ENCODE measurements around the gene PITPNM2.
A peak's percentile ranks its signal among the peaks of the same experiment; 100 is the strongest.

The PITPNM2 gene

DNA sequence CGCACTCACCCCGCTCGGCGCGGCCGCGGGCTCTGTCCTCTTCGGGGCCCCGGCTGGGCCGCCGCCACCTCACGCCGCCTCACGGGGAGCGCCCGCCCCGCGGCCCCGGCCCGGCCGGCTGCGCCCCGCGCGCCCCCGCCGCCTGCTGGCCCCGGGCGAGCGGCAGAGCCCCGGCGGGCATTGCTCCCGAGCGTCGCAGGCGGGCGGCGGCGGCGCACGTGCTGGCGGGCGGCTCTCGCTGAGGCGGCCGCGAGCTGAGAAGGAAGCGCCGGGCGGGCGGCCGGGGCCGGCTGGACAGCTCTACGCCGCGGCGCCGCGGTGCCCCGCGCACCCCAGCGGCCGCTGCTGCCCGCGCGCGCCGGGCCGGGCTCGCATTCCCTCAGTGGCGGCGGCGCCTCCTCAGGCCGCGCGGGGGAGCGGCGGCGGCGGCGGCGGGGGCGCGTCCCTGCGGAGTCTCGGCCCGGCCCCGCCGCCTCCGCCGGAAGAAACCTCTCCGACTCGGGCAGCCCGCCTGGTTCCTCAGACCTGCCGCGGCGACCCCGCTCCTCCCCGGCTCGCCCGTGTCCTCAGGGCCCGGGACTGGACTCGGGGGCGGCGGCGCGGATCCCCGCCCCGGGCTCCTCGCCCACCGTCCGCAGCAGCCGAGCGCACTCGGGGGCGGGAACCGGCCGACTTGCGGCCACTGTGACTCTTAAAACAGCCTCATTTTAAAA is at the start of gene PITPNM2:
TSS of gene PITPNM2 (minus strand) at position 347 of the 713 bp plus-strand sequence. CDS start 116,500 bp downstream, outside the sequence.
- peak; percentile 46 to 55 for DNase-seq

DNA sequence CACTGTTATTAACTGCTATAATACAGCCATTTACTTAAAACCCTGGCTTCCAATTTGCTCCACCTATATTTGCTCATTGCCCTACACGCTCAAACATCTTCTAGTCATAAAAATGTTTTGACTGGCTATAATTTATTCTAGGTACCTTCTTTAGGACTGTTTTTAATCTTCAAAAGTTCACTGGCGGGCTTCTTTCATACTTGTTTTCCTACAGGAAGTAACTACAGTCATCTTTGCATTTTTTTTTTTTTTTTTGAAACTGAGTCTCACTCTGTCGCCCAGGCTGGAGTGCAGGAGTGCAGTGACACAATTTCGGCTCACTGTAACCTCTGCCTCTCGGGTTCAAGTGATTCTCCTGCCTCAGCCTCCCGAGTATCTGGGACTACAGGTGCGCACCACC is 49.5 kb upstream of the PITPNM2 start:
- DNase-seq: peak in 1 of 2 donors; percentile 7

DNA sequence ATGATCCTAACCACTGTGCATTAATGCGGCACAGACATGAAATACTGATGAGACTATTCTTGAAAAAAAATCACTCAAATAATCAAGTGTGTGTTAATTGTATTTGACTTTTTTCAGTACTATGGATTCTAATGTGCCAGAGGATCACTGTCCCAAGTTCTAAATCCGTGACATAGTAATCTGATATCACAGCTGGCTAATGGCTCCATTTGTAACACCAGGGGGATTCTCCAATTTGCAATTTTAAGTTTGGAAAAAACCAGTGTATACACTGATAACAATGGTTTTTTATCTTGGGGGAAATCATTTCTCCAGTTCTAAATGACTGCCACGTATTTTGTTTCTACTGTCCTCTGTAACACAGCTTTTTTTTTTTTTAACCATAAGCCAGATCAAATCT is 49.0 kb upstream of the PITPNM2 start:
- DNase-seq: no peak

DNA sequence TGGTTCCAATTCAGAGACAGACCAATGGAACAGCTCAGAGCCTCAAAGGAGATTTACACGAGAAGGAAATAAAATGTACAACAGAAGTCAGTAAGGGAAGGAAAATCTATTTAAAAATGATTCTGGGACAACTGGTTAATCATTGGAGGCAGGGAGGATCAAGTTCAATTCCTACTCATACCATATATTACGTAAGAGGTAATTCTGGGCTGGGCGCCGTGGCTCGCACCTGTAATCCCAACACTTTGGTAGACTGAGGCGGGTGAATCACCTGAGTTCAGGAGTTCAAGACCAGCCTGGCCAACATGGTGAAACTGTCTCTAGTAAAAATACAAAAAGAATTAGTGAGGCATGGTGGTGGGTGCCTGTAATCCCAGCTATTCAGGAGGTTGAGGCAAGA is 36.7 kb upstream of the PITPNM2 start:
- DNase-seq: no peak

DNA sequence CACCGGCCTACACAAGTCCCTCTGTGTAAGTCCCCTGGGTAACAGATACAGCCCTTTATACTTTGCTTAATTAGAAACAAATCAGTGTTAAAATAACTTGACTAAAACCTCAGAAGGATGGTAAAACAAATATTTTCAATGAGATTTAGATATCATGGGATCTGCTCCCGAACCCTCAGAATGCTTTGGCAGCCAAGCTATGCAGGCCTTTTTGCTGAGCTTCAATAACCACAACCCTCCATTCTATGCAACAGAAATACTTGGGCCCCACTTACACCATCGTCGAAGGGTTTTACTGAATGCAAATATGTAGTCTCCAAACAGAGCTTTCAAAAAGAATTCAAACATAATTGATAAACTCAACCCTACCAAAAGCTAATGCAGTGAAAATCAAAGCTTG is 29.3 kb upstream of the PITPNM2 start:
- no peak for DNase-seq

DNA sequence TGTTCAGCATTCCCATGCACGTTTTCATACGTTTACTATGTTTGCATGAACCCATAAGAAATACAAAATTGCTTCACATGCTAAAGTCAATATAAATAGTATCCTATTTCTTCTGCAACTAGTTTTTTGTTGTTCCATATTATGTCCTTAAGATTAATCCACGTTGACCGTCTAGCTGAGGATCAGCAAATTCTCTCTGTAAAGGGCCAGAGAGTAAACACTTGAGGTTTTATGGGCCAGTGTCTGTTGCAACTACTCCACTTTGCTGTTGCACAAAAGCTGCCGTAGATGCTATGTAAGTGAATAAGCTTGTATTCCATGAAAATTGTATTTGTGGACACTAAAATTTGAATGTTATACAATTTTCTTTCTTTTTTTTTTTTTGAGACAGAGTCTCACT is 21.1 kb upstream of the PITPNM2 start:
- no peak for DNase-seq

DNA sequence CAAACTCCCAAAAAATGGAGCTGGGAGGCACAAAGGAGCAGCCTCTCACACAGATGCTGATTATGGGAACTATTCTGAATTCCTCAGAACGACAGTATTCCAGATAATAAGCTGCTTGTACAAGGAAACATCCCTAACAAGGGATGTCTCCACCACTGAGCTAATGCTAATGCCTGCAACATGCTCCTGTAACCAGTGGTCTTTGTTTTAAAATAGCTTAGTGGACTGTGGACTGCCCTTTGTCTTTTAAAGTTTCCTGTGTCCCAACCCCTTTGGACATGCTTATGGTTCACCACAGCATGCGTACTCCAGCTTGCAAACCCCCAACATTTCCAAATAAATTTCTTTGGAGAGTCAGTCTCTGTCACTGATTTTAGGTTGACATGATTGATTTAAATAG is 16.4 kb upstream of the PITPNM2 start:
- DNase-seq: no peak

DNA sequence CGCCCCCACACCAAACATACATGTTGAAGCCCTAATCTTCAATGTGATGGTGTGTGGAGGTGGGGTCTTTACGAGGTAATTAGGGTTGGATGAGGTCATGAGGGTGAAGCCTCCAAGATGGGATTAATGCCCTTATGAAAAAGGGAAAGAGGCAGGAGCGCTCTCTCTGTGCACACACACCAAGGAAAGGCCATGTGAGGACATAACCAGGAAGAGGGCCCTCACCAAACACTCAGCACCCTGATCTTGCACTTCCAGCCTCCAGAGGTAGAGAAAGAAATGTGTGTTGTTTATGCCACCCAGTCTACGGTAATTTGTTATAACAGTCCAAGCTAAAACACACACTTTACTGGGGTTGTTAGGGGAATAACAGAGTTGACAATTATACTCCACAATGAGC is 14.6 kb upstream of the PITPNM2 start:
- DNase-seq: no peak

DNA sequence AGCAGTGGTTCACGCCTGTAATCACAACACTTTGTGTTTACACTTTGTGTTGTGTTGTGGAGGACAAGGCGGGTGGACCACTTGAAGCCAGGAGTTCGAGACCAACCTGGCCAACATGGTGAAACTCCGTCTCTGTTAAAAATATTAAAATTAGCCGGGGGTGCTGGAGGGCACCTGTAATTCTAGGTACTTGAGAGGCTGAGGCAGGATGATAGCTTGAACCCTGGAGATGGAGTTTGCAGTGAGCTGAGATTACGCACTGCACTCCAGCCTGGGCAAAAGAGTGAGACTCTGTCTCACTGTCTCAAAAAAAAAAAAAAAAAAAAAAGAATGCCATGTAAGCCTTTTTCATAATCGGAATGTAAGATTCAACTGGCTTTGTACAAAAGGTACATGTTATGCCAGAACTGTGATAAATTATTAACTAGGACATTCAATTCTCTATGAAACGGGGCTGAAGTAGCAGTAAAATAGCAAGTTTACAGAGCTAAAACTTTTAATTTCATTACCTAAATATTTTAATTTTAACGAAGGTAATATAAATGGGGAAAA is 13.9 kb upstream of the PITPNM2 start:
- DNase-seq: no peak

DNA sequence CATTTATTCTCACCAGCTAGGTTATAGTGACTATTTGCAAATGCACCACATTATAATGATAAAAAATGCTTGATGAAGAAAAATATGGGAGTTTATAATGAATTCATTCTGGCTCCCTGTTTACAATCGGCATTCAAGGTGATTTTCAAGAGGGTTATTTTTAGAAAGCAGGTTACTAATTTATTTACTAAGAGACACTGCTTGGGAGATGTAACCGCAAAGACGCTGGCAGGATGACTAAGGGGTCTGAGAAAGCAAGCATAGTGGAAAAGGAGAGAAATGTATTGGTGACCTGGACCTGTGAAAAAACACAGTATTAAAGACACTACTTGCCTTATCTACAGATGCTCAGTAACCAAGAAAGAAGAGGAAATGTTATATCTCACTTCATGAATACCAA is 13.3 kb upstream of the PITPNM2 start:
- DNase-seq: no peak

DNA sequence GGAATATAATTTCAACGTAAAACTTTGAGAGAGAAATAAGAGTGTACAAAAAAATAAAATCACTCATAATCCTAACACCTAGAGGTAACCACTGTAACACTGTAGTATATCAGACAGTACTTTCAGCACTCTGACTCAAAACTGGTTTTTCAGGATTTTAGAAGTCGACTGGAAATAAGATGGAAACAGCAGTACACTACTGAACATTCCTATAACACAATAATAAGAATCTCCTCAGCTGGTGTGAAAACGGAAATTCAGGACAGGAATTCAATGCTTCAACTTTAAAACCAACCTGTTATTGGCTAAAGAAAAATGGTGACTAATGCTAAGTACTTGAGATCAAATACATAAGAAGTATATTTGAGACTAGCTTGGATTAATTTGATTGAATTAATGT is 12.3 kb upstream of the PITPNM2 start:
- no peak for DNase-seq

DNA sequence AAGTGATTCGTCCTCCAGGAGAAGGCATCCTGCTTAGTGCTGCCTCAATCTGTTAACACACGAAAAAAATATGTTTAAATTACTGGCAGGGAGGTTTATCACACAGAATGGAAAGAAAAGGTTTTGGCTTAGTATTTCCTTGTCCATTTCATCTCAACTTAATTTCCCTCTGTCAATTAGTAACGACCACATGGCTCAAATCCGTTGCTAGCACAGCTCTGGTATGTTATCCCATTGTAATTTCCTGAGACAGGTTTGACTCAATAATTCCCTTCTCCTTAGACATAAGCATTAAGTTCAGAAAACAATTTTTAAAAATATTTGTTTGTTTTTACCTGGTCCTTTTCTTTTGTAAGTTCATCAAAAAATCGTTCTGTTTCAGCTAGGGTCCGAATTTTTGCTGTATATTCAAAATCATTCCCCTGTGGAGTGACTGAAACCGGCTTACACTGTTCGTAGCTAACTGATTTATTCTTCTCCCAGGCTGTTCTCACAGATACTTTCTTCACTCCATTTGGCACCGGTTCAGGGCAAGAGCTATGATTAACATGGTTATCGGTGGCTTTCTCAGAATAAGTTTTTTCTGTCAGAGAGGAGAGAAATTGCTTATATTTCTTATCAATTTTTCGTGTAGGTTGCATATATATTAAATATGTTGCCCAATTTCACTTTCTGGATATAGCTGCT is 10.1 kb upstream of the PITPNM2 start:
- no peak for DNase-seq

DNA sequence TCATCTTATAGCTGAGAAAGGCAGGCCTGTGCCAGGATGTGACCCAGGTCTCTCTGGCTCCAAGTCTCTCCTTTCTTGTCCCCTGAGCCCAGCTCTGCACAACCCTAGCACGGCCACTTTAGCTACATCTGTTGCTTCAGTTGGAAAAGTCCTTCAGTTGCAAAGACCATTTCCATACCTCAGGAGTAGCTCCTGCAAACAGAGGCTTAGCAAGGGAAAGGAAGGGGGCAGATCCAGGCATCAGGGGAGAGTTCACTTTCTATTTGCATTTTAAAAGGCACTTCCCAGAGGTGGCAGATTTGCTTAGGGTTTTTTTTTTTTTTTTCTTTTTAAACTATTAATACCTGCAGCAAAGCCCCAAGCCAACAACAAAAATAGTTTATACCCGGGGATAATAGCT is 3.0 kb upstream of the PITPNM2 start:
- DNase-seq: no peak

DNA sequence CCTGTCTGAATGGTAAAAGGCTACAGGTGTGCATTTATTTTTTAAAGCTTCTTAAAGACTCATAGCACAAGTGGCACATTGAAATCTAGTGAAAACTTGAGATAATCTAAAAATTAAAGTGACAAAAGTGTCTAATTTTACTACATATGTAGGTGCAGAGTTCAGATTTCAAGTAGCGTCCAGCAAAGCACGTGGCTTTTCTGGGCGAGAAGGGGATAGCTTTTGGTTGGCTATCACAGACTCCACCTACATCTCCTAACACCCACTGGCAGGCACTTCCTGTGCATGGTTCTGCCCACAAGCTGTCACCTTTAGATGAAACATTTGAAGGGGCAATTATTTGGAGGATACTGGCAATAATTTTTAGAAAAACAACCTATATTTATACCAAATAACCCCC is 1.9 kb upstream of the PITPNM2 start:
- no peak for DNase-seq

DNA sequence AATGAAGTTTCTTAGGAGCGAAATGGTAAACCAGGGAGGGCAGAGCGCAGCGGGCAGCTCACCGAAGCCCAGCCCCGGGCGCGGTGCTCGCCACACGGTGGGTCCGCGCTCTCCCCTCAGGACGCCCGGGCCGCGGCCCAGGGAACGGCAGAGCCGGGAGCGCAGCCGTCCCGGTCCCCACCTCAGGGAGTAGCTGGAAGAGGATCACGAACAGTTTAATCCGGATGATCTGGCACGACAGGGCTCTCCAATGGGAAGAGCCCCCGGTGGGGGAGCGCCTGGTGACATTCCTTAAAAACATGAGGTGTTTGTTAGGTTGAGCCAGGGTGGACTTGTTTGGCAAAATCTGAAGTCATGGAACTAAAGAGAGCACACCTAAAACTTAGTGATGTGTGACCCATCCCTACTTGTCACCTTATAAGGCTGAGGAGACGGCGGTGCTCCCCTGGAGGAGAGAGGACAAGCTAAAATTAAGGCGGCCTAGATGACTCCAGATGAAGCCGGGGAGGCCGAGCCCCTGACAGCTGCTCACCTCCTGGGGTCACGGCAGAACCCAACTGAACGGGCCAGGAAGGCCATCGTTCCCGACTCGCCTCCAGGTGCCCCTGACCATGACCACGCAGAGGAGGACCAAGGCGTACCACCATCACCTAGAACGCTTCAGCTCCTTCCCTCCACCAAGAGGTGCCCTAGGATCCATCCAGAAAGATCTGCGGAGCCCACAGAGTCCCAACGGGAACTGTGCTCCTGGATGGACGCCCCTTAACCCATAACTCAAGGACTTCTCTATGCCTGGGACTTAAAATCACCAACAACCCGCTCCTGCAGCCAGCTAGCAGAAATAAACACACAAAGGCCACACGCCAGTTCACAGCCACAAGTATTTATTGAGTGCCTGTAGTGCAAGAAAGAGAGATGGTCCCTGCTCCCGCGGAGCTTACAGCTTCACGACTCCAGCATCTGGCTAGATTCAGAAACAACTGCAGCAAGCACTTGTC is 866 bp upstream of the PITPNM2 start:
- no peak for DNase-seq

DNA sequence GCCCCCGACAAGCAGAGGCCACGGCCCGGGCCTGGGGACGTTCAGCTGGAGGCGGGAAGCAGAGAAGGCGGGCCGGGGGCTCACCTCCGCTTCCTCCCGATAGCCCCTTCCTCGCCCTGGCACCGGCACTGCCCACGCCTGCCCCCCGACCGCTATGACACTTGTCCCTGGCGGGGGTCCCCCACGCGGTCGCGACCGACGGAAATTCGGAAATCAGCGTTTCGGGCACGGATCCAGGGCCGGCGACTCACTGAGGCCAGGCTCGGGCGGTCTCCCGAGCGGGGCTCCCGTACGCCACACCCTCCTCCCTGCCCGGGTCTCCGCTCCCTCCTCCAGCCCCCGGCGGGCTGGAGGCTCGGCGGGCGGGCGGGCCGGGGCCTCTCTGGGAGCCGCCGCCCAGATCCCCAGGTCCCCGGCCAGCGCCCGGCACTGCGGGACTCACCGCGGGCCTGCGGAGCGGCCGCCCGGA is 581 bp downstream of the PITPNM2 start:
- no peak for DNase-seq

DNA sequence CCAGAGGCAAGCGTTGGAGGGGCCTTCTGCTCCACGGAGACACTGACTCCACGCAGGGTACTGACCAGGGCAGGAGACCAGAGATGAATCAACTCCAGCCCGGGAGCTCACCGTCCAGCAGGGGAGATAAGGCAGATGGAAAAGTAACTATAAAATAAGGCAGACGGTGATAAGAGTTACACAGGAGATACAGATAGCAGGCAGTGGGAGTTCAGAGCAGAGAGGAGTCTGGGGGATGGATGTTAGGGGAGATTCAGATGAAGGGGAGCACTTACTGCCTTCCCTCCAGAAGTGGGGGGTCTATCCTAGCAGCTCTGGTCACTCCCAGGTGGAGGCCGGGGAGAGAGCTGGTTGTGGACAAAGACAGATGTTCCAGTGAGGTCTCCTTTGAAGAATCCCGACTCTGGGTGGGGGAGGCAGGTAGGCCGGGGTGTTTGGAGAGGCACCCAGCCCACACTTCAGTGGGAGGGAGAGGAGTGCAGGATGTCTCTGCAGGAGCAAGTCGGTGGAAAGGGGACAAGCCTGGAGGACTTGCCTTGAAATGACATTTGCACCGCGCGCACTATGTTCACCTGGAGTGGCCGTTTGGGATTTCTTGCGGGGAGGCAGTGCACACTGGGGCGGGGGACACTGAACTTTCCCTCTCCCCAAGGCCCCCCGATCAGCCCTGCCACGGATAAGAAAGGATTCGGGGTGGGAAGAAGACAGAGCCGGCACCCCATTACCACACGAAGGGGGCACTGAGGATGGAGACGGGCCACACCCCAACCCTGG is 1.2 kb downstream of the PITPNM2 start:
- DNase-seq: no peak

DNA sequence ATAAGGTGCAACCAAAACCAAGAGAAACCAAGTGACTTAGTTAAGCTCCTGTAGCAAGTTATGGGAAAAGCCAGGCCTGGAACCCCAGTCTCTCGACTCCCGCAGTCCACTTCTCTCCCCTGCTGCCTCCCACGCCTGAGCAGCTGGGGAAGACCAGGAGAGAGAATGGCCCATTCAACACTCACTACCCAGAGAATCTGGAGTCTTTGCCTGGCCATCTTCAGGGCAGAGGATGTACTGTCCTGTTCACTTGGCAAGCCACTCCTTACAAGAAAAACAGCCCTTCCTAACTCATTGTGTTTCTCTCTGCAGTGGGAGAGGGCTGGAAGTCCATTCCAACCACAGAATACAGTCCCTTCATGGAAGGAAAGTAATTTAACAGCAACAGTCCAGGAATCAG is 1.8 kb downstream of the PITPNM2 start:
- no peak for DNase-seq

DNA sequence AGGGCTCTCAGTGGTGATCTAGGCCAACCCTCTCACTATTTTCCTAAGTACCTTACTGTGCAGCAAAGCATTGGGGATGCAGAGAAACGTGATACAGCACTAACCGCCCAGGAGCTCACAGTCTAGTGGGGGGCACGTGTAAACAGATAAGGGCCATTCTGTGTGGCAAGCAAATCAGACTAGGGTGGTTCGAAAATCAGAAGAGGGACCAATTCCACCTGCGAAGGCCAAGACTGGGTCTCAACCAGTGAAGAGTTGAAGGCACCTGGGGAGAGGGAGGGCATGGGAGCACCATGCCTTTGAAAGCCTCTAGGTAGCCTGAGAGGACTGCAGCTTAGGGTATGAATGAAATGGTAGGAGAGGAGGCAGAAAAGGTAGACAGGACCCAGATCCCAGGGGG is 2.2 kb downstream of the PITPNM2 start:
- DNase-seq: no peak

DNA sequence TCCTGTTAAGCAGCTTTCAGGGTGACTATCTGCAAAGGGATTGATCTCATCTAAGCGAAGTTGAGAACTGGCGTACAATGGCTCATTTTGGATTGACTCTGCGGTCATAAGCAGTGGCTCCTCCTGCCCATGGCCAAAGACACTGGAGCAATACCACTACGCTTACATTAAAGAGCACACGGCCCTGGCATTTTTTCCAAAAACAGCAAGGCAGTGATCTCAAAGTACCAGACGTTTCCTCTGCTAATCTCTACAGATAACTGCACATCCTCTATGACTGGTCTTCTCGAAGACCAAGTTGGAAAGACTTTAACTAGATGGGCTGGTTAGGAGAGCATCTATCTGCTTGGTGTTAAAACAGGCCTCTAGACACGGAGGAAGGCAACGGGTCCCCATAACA is 2.7 kb downstream of the PITPNM2 start:
- no peak for DNase-seq

DNA sequence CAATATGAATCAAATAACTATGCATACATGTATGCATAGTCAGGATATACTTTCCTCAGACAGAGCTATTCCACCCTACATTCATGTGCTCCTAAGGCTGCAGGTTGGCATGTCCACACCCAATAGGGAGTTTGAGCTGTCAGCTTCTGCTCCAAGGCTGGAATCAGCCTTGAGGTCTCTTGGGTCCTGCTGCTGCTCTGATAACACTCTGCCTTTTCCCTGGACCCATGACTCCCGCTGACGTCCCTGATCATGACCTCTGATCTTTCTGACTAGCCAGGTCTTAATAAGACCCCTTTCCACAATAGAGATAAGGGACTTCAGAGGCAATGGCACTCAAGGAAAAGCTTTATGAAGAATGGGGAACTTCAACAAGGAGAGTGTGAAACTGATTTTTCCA is 5.7 kb downstream of the PITPNM2 start:
- no peak for DNase-seq

DNA sequence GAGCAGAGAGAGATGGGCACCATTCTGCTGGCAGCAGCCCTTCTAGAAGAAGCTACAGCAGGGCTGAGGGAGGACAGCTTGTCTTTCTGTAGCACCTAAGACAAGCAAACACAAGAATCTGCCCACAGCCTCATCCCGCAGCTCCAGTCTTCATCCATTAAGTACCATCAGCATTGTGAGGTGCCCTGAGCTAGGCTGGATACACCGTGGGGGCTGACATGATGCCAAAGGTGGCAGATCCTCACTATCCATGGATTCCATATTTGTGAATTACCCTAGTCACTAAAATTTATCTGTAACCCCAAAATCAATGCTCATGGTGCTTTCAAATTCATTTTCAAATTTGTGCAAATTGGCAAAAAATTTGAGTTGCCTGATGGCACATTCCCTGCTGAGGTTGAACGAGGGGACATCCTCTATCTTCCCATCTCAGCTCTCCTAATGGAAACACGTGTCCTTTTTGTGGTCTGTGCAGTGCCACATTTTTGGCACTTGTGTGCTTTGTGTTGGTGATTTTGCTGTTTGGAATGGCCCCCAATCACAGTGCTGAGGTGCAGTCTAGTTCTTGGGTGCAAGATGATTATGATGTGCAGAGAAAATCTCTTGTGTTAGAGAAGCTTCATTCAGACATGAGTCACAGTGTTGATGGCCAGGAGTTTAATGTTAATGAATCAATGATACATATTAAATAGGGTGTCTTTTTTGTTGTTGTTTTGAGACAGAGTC is 7.0 kb downstream of the PITPNM2 start:
- DNase-seq: no peak
